GM10266 (cell line): ENCODE data around the gene WDR75.

Experiments used
- DNase-seq: peaks from one replicate; pipeline ENCODE4 v3.0.0; 2012; ENCODE audit errors: extremely low spot score
- CTCF ChIP-seq: IDR thresholded peaks from 2 replicates; pipeline ENCODE4 v1.5.1; 2012; ENCODE audit warnings: mild to moderate bottlenecking, low read depth; ENCODE audit not compliant: control insufficient read depth, insufficient read depth; ENCODE audit errors: missing control alignments

The WDR75 gene

GRCh38 chr2:189408294-189408693, 33.0 kb upstream of the WDR75 start:
- TF ChIP-seq CTCF, result no peak
- no peak for DNase-seq

- TF ChIP-seq CTCF, result no peak
Measured at GRCh38 chr2:189409131-189409530, 32.1 kb upstream of the WDR75 start.

GRCh38 chr2:189409647-189410046, 31.6 kb upstream of the WDR75 start:
- no peak for DNase-seq
- TF ChIP-seq CTCF, result no peak

More at GRCh38 chr2:189409131-189409530, 32.1 kb upstream of the WDR75 start:
- no peak for DNase-seq

GRCh38 chr2:189411860-189412259, 29.4 kb upstream of the WDR75 start:
- TF ChIP-seq CTCF, result no peak
- no peak for DNase-seq

- TF ChIP-seq CTCF, result peak; percentile 67
- DNase-seq, result peak; percentile 17
Measured at GRCh38 chr2:189412330-189412953, 28.8 kb upstream of the WDR75 start.

GRCh38 chr2:189413249-189413648, 28.0 kb upstream of the WDR75 start:
- TF ChIP-seq CTCF, result no peak
- no peak for DNase-seq

- no peak for DNase-seq
- no peak for TF ChIP-seq CTCF
Measured at GRCh38 chr2:189421644-189422043, 19.6 kb upstream of the WDR75 start.
